Right kidney (tissue), 1 donor: ENCODE results near the gene TMEM181.

ENCODE experiments used
- DNase-seq: peaks from one replicate; pipeline ENCODE4 v3.0.0-alpha.2; 2016

The TMEM181 gene

DNA sequence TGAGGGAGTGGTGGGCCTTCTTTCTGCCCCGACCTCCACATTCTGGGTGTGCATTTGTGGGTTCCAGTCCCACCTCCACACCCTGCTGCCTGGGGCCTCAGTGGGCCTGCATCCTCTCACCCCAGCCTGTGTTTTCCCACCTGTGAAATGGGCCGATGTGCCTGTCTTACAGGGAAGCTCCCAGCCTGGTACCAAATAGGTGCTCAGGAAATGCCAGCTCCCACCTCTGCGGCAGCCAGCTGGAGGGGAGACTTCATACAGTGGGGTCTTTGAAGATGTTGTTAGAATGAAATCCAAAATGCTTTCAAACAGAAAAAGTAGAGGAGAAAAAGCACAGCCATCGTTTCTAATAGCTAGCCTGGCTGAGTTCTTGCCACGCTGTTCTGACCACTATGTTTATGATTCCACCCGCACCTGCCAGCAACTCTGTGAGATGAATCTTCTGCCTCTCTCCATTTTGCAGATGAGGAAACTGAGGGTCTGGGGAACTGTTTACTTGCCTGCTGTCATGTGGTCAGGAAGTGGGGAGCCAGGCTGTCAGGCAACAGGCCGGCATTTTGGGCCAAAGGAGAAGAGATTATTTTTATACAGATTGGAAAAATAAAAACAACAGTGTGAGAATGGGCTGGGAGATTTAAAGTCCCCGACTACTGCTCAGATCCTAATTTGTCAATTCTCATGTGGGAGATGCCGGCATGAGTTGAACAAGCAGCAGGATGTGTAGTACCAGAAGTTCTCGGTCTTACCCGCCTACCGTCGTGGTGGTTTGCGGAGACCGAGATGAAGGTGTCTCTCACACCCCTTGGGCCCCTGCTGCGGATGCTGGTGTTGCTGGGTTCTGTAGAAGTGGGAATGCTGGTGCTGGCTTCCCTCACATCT is 4.6 kb downstream of the TMEM181 start:
- DNase-seq = no peak

DNA sequence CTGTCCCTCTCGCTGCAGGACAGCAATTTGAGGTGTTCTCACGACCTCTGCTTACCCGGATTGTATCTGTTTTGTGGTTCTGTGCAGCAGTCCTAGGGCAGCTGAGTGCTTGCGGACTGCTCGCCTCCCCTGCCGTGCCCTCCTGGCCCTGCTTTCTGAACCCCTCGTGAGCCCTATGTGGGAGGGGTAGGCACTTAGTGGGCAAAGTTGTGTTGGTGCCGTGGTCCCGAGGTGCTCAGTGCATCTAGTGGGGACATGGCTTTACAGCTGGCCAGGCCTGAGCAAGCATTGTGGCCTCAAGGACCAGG is 5.2 kb downstream of the TMEM181 start:
- no peak for DNase-seq

DNA sequence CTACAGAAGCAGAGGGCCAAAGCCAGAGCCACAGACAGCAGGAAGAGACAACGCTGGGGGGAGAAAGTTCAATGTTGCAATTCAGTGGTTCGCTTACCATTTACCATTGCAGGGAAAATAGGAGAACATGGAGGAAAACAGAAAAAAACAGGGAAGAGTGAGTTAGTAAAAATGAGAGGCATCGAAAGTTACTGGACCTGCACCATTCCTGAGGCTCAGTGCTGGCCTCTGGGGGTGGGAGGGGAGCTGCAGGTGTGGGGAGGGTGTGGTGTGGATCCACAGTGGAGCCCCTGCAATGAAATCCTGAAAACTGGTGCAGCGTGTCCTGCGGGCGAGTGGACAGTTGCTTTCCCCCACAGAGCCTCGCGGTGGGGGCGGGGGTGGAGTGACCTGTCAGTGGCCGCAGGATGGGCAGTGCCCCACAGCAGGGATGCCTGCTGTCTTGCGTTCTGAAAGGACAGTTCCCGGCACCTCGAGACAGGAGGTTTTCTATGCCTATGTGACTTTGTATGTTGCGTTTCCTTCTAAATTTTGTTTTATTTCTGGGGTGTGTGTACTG is 5.7 kb downstream of the TMEM181 start:
- no peak for DNase-seq

DNA sequence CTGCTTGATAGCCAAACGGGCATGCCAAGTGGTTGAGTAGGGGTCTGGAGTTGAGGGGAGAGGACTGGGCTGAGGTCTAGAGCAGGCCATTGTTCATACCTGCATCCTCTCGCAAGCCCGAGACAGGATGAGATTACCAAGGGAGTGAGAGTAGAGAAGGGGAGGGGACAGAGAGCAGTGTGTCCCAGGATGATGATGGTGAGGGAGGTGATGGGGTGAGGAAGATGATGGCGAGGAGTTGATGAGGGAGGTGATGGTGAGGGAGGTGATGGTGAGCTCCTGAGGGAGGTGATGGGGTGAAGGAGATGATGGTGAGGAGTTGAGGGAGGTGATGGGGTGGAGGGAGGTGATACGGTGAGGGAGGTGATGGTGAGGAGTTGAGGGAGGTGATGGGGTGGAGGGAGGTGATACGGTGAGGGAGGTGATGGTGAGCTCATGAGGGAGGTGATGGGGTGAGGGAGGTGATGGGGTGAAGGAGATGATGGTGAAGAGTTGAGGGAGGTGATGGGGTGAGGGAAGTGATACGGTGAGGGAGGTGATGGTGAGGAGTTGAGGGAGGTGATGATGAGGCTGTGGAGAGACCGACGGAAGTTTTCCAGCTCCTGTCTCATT is 6.4 kb downstream of the TMEM181 start:
- DNase-seq = no peak

DNA sequence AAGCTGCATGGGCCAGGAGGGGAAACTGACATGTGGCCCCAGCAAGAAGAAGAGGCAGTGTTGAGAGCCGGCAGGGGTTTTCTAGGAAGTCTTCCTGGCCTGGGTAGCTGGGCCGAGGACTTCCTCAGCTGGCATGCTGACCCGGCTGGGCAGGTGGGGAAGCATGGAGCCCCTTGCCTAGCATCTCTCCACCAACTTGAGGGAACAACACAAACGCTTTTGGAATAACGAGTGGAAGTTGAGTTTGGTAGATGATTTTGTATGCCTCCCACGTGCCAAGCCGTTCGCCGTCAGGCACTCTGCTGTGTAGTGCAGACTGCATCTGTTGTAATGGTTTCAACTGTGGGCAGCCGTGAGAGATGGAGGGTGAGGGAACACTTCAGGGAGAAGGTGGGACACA is 7.3 kb downstream of the TMEM181 start:
- no peak for DNase-seq

DNA sequence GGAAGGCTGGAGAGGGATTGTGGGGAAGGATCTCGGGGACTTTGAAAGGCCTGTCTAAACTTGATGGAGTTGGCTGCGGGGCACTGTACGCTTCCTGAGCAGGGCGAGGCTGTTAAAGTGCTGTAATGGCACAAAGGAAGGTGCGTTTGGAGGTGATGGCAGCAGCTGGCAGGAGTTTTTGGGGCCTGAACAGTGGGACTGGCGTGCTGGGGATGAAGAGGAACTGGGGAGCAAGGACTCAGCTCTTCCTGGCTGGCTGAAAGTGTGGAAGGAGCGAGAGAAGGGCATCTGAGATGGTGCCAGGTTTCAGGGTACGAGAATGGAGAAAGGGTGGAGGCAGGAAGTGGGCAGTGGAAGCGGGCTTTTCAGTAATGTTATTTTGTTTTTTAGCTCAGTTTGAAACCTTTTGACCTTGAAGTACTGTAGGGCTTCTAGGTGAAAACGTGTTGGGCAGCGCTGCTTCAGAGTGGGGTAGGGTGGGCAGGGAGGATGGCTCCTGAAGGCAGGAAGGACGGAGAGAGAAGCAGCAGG is 8.0 kb downstream of the TMEM181 start:
- DNase-seq = no peak

DNA sequence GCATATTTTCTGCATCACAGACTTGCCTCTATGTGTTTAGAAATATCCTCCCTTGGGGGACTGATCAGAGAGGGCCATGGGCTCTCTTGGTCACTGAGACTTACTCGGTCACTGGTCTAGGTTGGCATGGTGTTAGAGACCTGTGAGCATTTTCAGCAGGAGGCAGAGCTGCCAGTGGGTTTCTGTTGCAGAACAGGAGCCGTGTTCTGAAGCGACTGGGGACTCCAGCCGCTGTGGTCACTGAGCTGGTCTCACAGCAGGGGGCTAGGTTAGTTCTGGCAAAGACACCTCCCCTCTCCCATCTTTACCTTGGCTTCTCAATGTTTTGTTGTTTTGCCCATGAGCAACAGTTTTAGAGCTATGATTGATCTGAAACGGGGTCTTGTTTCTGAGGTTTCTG is 8.7 kb downstream of the TMEM181 start:
- no peak for DNase-seq

DNA sequence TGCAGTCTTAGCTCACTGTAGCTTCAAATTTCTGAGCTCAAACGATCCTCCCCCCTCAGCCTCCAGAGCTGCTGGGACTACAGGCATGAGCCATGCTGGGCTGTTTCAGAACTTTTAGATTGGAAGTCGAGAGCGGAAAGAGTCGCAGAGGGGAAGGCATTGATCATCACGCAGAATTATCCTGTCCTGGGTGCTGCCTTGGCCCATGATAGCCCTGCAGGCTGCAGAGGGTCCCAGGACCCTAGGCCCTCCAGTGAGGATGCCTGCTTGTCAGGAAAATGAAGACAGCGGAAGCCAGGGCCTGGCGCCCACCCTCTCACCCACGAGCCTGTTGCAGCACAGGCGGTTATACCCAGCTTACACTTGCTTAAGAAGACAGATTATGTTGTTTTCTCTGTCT is 9.1 kb downstream of the TMEM181 start:
- DNase-seq = no peak

DNA sequence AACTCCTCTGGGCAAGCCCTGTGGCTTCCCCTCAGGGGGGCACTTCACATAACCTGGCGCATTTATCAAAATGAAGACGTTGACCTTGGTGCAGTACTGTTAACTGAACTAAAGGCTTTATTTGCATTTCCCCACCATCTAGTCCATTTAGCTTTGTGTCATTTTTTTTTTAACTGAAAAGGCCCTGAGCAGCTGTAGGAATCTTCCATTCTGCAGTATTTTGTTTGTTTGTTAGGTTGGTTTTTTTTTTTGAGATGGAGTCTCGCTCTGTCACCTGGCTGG is 10.7 kb downstream of the TMEM181 start:
- DNase-seq = no peak

DNA sequence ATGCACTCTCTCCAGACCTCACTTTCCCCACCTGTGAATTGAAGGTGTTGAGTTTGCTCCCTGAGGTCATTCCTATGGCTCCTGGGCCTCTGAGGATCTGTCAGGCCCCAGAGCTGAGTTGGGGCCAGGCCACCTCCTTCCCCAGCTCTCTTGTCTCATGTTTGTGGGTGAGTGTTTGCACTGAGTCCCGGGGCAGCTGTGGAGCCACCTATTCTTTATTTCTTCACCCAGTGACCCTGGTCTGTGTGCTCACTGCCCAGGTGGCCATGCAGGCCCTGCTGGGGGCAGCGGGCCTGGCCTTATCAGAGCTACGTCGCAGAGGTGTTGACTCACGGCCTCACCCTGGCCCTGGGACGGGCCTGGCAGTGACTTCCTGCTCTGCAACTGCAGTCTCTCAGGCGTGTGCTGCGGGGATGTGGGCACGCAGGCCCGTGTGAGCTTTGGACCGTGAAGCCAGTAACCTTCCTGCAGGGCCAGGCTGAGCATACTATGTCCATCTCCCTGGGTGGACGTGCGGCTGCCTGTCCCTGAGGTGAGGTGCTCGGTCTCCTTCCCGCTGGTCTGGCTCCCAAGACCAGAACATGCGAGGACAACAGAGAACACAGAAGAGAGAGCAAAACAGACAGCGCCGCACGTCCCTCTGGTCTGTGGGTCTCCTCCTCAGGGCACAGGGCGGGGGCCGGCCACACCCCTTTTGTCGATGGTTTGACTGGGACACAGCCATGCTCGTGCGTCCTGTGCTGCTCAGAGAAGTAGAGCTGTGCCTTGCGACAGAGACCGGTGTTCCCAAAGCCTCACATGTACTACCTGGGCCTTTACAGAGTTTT is 12.1 kb downstream of the TMEM181 start:
- no peak for DNase-seq

DNA sequence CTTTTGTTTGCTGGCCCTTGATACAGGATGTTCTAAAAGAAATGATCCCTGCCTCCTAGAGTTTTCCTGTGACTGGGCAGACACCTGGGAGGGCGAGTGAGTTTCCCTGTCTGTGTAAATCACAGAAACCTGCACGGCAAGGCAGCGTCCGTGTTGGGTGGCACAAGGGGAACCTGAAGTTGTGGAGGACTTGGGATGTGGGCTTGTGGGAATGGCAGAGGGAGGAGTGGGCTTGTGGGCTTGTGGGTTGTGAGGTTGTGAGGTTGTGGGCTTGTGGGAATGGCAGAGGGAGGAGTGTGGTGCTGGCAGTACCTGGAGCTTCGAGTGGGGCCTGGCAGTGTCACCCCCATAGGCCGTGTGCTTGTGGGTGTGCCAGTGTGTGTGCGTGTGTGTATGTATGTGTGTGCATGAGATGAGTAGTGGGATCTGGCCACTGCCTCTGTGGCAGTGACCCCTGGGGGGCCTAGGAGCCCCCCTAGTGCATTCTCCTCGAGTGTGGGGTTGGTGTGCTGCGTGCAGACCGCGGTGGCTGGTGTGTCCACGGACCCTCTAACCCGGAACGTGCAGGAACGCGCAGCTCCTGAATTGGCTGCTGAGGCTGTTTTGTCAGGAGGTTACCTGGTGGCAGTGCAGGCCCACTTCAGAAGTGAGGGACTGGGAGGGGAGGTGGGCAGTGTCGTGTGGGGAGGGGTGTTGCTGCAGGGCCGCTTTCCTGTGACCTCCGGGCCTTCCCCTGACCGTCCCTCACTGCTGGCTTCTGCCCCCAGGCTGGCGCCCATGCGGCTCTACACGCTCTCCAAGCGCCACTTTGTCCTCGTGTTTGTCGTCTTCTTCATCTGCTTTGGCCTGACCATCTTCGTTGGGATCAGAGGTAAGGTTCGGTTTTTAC is 13.0 kb downstream of the TMEM181 start:
- DNase-seq = no peak

DNA sequence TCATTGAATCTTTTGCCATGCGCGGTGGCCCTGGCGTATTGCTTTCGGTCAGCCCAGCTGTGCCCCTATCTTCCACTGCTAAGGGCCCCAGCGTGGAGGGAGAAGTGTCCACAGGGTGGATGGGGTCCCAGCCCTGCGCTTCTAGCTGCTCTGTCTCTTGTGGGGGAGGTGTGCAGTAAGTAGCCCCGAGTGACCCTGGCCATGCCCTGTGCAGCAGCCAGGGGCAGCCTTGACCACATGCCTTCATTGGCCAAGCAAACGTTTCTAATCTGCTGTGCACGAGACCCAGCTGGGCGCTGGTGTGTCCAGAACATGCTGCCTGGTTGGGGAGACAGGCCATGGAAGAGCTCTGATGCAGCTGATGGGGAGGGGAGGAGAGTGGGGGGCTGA is 13.6 kb downstream of the TMEM181 start:
- DNase-seq = no peak

DNA sequence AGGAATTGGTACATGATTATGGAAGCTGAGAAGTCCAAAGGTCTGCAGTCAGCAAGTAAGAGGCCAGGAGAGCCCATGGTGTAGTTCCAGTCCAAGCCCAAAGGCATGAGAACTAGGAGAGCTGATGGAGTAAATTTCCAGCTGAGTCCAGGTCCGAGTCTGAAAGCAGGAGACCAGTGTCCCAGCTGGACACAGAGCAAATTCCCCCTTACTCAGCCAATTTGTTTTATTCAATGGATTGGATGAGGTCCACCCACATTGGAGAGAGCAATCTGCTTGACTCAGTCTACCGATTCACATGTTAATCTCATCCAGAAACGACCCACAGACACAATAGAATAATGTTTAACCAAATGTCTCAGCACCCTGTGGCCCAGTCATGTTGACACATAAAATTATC is 14.9 kb downstream of the TMEM181 start:
- no peak for DNase-seq

DNA sequence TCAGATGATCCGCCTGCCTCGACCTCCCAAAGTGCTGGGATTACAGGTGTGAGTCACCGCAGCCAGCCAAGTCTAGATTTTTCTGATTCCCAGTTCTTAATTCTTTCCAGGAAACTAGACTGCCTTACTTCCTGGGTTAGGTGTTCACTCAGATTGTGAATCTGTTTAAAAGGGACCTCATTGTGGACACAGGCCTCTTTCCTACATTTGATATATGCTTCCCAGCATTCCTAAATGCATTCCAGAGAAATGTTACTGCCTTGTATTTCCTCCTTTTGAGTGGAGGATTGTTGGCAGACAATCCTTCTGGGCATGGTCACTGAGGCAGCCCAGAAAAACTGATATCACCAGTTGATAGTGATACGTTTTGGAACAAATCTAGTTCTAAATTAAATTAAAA is 15.7 kb downstream of the TMEM181 start:
- DNase-seq = no peak

DNA sequence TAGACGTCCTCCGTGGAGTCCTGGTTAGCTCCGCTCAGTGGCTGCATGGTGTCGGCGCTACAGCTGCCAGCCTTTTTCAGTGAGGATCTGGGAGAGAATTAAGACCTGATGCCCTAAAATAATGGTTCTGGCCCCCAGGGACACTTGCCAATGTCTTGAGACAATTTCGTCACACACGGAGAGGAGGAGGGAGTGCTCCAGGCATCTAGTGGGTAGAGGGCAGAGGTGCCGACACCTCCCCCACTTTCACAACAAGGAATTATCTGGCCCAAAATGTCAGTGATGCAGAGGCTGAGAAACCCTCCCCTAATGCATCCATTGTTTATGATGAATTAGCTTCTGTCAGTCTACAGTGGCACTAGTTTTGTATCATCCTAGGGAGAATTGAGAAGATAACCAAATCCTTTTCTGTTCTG is 24.4 kb downstream of the TMEM181 start:
- DNase-seq = no peak

DNA sequence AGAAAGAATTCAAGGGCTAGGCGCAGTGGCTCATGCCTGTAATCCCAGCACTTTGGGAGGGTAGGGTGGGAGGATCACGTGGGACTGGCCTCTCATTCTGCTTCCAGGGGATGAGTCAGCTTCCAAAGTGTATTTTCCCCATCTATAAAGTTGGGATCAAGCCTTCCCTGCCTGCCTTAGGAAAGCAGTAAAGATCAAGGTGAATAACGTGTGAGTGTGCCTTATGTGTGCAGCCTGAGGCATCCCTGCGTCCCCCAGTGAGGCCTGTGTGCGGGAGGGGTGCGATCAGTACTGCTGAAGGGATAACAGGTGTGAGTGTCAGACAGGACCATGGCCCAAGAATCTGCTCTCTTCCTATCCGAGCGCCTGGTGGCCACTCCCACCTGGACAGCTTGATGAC is 26.8 kb downstream of the TMEM181 start:
- no peak for DNase-seq

DNA sequence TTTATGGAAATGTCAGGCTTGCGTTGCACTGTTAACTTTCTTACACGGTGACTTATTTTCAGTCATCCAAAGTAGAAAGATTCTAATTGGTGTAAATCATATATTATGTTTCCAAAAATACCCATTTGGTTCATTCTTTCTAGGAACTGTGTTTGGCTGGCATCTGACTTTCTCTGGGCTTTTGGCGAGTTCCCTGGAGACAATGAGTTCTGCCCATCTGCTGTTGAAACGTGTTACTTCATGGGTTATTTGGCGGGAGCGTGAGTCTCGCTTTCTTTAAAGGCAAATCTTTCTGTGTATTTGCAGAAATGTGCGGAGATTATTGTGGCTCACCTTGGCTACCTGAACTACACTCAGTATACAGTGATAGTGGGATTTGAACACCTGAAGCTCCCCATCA is 29.5 kb downstream of the TMEM181 start:
- no peak for DNase-seq

DNA sequence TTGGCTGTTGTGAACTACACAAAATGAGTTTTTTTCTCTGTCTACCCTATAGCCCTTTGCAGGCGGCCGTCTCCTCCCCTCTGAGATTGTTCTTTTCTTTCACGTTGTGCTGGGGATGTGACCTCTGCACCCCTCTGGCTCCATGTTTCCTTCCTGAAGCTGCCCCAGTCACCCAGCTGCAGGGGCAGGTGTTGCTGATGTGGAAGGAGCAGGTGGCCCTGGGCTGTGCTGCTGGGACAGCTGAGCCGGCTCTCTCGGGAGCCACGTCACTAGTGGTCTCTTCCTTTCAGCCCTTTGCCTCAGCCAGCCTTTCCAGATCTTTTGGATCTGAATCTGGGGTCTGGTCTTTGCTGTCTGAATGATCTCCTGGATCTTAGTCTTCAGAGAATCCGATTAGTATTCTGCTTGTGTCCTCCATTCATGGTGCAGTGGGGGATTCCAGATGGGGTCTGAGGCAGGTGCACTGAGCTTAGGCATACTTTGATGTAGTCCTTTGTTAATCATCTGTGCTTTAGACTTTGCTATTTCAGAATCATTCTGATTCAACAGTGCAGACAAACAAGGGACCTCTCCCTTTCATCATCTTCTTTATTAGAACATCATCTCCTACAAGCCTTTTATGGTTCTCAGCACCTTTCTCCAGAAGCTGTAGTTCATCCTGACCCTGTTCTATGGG is 31.4 kb downstream of the TMEM181 start:
- DNase-seq = no peak

DNA sequence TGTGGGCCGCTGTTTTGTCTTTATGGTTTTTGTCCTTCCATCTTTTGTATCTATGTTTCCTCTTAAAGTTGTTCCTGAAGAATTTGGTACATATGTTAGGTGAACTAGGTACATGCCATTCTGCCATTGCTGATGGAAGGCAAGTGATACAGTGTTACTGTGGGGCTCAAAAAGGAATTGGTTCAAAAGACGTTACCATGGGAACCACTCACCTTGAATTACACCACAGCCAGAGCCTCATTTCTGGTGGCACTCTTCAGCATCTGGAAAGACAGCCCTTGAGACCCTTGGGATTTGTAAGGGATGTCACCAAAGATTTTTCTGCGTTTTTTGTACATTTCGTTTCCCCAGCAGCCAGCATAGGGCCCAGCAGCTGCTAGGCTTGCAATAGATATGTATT is 31.9 kb downstream of the TMEM181 start:
- no peak for DNase-seq

DNA sequence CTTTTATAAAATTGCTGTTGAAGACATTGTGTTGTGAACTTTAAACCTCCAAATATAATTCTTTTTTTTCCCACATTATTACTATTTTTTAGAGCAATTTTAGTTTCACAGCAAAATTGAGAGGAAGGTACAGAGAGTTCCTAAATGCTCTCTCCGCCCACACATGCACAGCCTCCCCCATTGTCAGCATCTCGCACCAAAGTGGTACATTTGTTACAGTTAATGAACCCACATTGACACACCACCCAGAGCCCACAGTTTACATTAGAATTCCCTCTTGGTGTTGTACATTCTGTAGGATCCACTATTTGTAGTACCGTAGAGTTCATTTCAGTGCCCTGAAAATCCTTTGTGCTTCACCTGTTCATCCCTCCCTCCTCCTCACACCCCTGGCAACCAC is 33.8 kb downstream of the TMEM181 start:
- DNase-seq = no peak

DNA sequence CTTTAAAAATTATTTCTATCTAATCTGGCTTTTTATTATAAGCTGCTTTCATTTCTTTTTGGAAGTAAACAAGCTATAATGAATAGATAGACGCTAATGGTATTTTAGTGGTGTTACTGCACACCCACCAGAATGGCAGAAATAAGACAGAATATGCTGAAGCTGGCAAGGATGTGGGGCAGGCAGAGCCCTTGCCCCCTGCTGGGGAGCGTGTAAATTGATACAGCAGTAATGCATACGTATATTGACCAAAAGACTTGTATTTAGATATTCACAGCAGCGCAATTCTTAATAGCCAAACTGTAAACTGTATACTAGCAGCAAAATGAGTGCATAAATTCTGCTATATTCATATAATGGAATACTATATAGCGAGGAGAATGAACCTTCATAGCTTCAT is 35.3 kb downstream of the TMEM181 start:
- DNase-seq = no peak

DNA sequence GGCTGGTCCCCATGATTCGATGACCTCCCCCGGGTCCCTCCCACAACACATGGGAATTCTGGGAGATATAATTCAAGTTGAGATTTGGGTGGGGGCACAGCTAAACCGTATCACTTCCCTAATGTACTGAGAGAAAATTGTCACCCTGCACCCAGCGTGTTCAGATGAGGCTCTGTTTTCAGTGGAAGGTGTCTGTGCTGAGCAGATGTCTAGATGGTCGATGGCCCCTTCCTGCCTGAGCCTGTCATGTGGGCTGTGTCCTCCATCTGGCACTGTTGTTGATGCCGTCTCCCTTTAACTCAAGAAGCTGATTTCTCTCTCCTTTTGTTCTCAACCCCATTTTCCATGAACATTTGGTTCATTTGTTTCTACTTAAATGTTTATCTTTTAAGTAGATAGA is 37.0 kb downstream of the TMEM181 start:
- no peak for DNase-seq
